Activated gamma-delta T cell (primary cell): Measurements from ENCODE around the gene FAM124A.
A peak's percentile ranks its signal among the peaks of the same experiment; 100 is the strongest.
"Not testable (repeated sequence)": the region's sequence is repeated elsewhere in the genome, so short reads cannot be mapped to it uniquely, and the experiment has no call there.

Experiments used
- DNase-seq: peaks from one replicate; lab custom pipeline; 2025; lab: John Stamatoyannopoulos, UW

Gene FAM124A

GRCh38 chr13:51270623-51271415, 48.6 kb downstream of the FAM124A start:
- DNase-seq = no peak

GRCh38 chr13:51271528-51272085, 49.4 kb downstream of the FAM124A start:
- DNase-seq = no peak

GRCh38 chr13:51275101-51275500, 52.9 kb downstream of the FAM124A start:
- DNase-seq = no peak

GRCh38 chr13:51276636-51277035, 54.4 kb downstream of the FAM124A start:
- no peak for DNase-seq

- DNase-seq = no peak
Observed at GRCh38 chr13:51277928-51278327, 55.7 kb downstream of the FAM124A start.

- no peak for DNase-seq
Observed at GRCh38 chr13:51278426-51279130, 56.4 kb downstream of the FAM124A start.

GRCh38 chr13:51280379-51280940, 58.3 kb downstream of the FAM124A start:
- no peak for DNase-seq

GRCh38 chr13:51282322-51282721, 60.1 kb downstream of the FAM124A start:
- no peak for DNase-seq

- not testable (repeated sequence) for DNase-seq
Observed at GRCh38 chr13:51282923-51283322, 60.7 kb downstream of the FAM124A start.

GRCh38 chr13:51283371-51283770, 61.2 kb downstream of the FAM124A start:
- no peak for DNase-seq

GRCh38 chr13:51284339-51284738, 62.1 kb downstream of the FAM124A start:
- no peak for DNase-seq

GRCh38 chr13:51286135-51287002, 64.2 kb downstream of the FAM124A start:
- peak; percentile 20 for DNase-seq

- no peak for DNase-seq
Observed at GRCh38 chr13:51287758-51288157, 65.6 kb downstream of the FAM124A start.

- not testable (repeated sequence) for DNase-seq
Observed at GRCh38 chr13:51288254-51288653, 66.1 kb downstream of the FAM124A start.

GRCh38 chr13:51291341-51291740, 69.1 kb downstream of the FAM124A start:
- DNase-seq = no peak

GRCh38 chr13:51292000-51292565, 69.9 kb downstream of the FAM124A start:
- no peak for DNase-seq

- DNase-seq = no peak
Observed at GRCh38 chr13:51297556-51297955, 75.4 kb downstream of the FAM124A start.

- DNase-seq = no peak
Observed at GRCh38 chr13:51298812-51299211, 76.6 kb downstream of the FAM124A start.

GRCh38 chr13:51303063-51303552, 80.9 kb downstream of the FAM124A start:
- no peak for DNase-seq

GRCh38 chr13:51303882-51304281, 81.7 kb downstream of the FAM124A start:
- DNase-seq = no peak
